ENCODE data around the gene PKNOX2. TPM values are rescaled to one million over a fixed set of nuclear protein-coding genes. Genes with fewer than 3 reads are reported as not detected.

PKNOX2 gene
- total RNA-seq, 1 donor from 2014 or later = 8.7 TPM

- Mint-ChIP-seq H3K9me3 (ENCODE audit: unreplicated experiment) (peaks cover 7% of the 10 kb centered on the region), H3K4me1 (ENCODE audit: low read depth, unreplicated experiment) (peaks cover 15% of the 10 kb centered on the region), H3K27ac (ENCODE audit: unreplicated experiment) (no peak overlapping the region), H3K4me3 (ENCODE audit: unreplicated experiment) (no peak overlapping the region), H3K27me3 (ENCODE audit: unreplicated experiment) (peaks cover 5% of the 10 kb centered on the region), H3K36me3 (ENCODE audit: unreplicated experiment) (peaks cover 14% of the 10 kb centered on the region)
- no peak for DNase-seq
- no peak for TF ChIP-seq CTCF (IDR thresholded peaks at IDR 0.05; ENCODE audit: partially characterized antibody, unreplicated experiment)
Observed at GRCh38 chr11:125250318-125251213, 86.0 kb downstream of the PKNOX2 start.

GRCh38 chr11:125251214-125251545, 86.6 kb downstream of the PKNOX2 start:
- TF ChIP-seq CTCF (IDR thresholded peaks at IDR 0.05; ENCODE audit: partially characterized antibody, unreplicated experiment) = no peak
- peaks cover 2% of the 10 kb centered on the region for H3K27me3 Mint-ChIP-seq (ENCODE audit: unreplicated experiment)
- H3K27ac Mint-ChIP-seq (ENCODE audit: unreplicated experiment) = no peak overlapping the region
- H3K9me3 Mint-ChIP-seq (ENCODE audit: unreplicated experiment) = peaks cover 7% of the 10 kb centered on the region
- peaks cover 7% of the 10 kb centered on the region for H3K36me3 Mint-ChIP-seq (ENCODE audit: unreplicated experiment)
- DNase-seq = no peak
- H3K4me3 Mint-ChIP-seq (ENCODE audit: unreplicated experiment) = no peak overlapping the region
- H3K4me1 Mint-ChIP-seq (ENCODE audit: low read depth, unreplicated experiment) = peaks cover 15% of the 10 kb centered on the region

- Mint-ChIP-seq H3K27ac (ENCODE audit: unreplicated experiment) (no peak overlapping the region), H3K27me3 (ENCODE audit: unreplicated experiment) (peaks cover 3% of the 10 kb centered on the region), H3K4me1 (ENCODE audit: low read depth, unreplicated experiment) (peaks cover 21% of the 10 kb centered on the region), H3K36me3 (ENCODE audit: unreplicated experiment) (peaks cover 7% of the 10 kb centered on the region), H3K9me3 (ENCODE audit: unreplicated experiment) (peaks cover 7% of the 10 kb centered on the region), H3K4me3 (ENCODE audit: unreplicated experiment) (no peak overlapping the region)
- DNase-seq = no peak
- TF ChIP-seq CTCF (IDR thresholded peaks at IDR 0.05; ENCODE audit: partially characterized antibody, unreplicated experiment) = no peak
Observed at GRCh38 chr11:125251956-125252355, 87.4 kb downstream of the PKNOX2 start.

- H3K4me1 Mint-ChIP-seq (ENCODE audit: low read depth, unreplicated experiment) = peaks cover 25% of the 10 kb centered on the region
- H3K4me3 Mint-ChIP-seq (ENCODE audit: unreplicated experiment) = no peak overlapping the region
- no peak overlapping the region for H3K27ac Mint-ChIP-seq (ENCODE audit: unreplicated experiment)
- H3K36me3 Mint-ChIP-seq (ENCODE audit: unreplicated experiment) = no peaks in the 10 kb centered on the region
- H3K27me3 Mint-ChIP-seq (ENCODE audit: unreplicated experiment) = peaks cover 3% of the 10 kb centered on the region
- DNase-seq = no peak
- TF ChIP-seq CTCF (IDR thresholded peaks at IDR 0.05; ENCODE audit: partially characterized antibody, unreplicated experiment) = no peak
- peaks cover 8% of the 10 kb centered on the region for H3K9me3 Mint-ChIP-seq (ENCODE audit: unreplicated experiment)
Observed at GRCh38 chr11:125253289-125253688, 88.7 kb downstream of the PKNOX2 start.

GRCh38 chr11:125253795-125254525, 89.4 kb downstream of the PKNOX2 start:
- Mint-ChIP-seq H3K27me3 (ENCODE audit: unreplicated experiment) (peaks cover 3% of the 10 kb centered on the region), H3K27ac (ENCODE audit: unreplicated experiment) (no peak overlapping the region), H3K4me1 (ENCODE audit: low read depth, unreplicated experiment) (peaks cover 28% of the 10 kb centered on the region), H3K36me3 (ENCODE audit: unreplicated experiment) (no peaks in the 10 kb centered on the region), H3K9me3 (ENCODE audit: unreplicated experiment) (peaks cover 8% of the 10 kb centered on the region), H3K4me3 (ENCODE audit: unreplicated experiment) (no peak overlapping the region)
- TF ChIP-seq CTCF (IDR thresholded peaks at IDR 0.05; ENCODE audit: partially characterized antibody, unreplicated experiment) = no peak
- DNase-seq = no peak

All from glutamatergic neuron (in vitro differentiated cells).